GM12865 (cell line): ENCODE results near the gene MCRIP1.

Source experiments
- DNase-seq: peaks from one replicate; pipeline ENCODE4 v3.0.0; 2010; ENCODE audit warnings: low read depth
- H3K4me3 ChIP-seq: 2 replicates; pipeline ENCODE4 v1.5.1; 2011; ENCODE audit warnings: mild to moderate bottlenecking, low read depth, low read length, control low read depth
- TF ChIP-seq, protein P1 (sequence below): IDR thresholded peaks from 2 replicates; pipeline ENCODE4 v1.5.1; 2011; ENCODE audit warnings: low read length, control low read depth, low read depth, inconsistent platforms; ENCODE audit not compliant: insufficient read depth; ENCODE audit errors: missing control alignments

Gene MCRIP1

DNA sequence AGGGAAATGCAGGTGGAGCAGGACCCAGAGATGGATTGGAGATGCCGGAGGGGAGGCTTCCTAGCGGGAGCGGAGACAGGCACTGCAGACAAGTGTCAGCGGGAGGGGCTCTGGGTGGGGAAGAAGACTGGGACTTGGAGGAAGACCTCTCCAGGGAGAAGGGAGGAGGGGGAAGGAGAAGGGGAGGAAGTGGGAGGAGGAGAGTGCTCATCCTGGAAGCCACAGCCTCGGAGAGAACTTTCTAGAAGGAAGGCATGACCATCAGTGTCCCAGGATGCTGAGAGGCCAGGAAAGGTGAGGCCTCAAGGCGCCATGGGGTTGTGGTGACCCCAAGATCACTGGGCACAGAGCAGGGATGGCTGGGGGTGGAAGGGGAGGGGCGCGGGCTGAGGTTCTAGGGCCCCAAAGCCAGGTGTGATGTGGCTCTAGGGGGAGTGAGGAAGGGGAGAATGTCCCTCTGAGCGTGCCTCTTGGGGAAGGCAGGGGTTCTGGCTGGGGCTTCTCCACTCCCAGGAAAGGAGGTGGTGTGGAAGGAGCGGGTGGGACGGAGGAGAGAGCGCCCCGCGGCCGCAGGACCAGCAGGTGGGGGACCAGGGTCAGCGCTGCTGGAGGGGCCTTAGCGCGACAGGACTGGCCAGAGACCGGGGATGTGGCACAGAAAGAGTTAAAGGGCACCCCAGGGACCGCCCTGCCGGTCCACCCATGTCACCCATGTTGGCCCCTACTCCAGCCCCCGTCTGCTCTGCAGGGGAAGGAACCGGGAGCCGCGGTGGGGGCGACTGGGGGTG lies 30.0 kb downstream of the MCRIP1 start:
- DNase-seq = no peak
- no peak overlapping the region for H3K4me3 ChIP-seq
- TF ChIP-seq, protein P1, sequence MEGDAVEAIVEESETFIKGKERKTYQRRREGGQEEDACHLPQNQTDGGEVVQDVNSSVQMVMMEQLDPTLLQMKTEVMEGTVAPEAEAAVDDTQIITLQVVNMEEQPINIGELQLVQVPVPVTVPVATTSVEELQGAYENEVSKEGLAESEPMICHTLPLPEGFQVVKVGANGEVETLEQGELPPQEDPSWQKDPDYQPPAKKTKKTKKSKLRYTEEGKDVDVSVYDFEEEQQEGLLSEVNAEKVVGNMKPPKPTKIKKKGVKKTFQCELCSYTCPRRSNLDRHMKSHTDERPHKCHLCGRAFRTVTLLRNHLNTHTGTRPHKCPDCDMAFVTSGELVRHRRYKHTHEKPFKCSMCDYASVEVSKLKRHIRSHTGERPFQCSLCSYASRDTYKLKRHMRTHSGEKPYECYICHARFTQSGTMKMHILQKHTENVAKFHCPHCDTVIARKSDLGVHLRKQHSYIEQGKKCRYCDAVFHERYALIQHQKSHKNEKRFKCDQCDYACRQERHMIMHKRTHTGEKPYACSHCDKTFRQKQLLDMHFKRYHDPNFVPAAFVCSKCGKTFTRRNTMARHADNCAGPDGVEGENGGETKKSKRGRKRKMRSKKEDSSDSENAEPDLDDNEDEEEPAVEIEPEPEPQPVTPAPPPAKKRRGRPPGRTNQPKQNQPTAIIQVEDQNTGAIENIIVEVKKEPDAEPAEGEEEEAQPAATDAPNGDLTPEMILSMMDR = no peak

DNA sequence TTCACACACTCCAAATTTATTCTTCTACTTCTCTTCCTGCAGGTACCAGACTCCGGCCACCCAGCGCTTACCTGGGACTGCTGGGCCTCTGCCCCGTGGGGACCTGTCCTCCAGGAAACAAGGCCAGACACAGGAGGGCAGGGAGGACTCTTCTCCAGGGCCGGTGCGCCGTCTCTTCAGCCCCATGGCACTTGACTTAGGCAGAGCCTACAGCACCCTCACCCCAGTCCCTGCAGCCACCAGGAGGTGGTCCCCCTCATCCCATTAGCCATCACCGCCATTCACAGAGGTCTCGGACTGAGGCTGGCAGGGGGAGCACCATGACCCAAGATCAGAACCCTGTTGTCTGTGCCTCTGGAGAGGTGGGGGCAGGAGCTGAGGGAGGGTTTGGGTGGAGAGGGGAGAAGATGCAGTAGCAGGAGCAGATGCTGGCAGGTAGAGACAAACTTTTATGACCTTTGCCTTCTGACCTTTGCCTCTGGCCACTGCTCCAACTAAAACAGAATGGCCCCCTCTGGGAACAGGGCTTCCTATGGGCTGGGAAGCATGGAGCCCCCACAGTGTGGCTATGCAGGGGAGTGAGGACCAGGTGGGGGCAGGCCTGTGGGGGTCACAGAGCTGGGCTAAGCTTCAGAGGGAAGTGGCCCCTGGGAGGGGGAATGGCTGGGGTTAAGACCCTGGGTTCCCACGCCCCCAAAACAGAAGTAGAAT lies 30.9 kb downstream of the MCRIP1 start:
- TF ChIP-seq, protein P1 = no peak
- H3K4me3 ChIP-seq = no peak overlapping the region

DNA sequence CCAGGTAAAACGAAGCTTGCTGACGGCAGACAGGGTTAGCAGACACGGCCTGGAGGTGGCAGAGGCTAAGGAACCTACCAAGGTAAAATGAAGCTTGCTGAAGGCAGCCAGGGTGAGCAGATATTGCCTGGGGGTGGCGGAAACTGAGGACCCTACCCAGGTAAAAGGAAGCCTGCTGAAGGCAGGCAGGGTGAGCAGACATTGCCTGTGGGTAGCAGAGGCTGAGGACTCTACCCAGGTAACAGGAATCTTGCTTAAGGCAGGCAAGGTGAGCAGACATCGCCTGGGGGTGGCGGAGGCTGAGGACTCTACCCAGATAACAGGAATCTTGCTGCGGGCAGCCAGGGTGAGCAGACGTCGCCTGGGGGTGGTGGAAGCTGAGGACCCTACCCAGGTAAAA lies 31.8 kb downstream of the MCRIP1 start:
- TF ChIP-seq, protein P1 = no peak
- no peak for DNase-seq
- no peak overlapping the region for H3K4me3 ChIP-seq

More for the DNA sequence above, 30.9 kb downstream of the MCRIP1 start:
- DNase-seq = no peak

DNA sequence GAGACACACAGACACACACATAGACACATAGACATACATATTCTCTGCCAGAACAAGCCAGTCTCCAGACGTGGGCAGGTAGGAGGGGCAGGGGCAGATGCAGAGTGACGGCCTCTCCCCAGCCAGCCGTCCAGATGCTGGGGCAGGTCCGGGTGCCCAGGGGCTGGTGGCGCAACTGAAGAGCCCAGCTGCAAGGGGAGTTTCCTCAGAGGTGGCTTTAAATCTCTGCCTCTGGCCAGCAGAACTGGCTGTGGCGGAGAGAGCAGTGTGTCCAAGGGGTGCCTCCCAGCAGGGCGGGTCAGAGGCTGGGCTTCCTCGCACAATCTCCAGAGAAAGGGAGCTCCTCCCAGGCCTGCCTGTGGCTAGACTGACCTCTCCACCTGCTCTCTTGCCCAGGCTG lies 38.6 kb downstream of the MCRIP1 start:
- TF ChIP-seq, protein P1 = no peak
- no peak overlapping the region for H3K4me3 ChIP-seq
- no peak for DNase-seq

DNA sequence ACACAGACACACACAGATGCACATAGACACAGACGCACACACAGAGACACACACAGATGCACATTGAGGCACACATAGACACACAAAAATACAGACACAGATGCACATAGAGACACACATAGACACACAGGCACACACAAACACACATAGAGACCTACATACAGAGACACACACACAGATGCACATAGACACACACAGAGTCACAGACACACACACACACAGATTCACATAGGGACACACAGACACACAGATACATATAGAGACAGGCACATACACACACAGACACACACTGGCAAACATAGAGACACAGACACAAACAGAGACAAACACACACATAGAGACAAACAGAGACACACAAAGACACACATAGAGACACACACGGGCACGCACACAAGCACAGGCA lies 39.0 kb downstream of the MCRIP1 start:
- DNase-seq = no peak
- TF ChIP-seq, protein P1 = no peak
- H3K4me3 ChIP-seq = no peak overlapping the region

DNA sequence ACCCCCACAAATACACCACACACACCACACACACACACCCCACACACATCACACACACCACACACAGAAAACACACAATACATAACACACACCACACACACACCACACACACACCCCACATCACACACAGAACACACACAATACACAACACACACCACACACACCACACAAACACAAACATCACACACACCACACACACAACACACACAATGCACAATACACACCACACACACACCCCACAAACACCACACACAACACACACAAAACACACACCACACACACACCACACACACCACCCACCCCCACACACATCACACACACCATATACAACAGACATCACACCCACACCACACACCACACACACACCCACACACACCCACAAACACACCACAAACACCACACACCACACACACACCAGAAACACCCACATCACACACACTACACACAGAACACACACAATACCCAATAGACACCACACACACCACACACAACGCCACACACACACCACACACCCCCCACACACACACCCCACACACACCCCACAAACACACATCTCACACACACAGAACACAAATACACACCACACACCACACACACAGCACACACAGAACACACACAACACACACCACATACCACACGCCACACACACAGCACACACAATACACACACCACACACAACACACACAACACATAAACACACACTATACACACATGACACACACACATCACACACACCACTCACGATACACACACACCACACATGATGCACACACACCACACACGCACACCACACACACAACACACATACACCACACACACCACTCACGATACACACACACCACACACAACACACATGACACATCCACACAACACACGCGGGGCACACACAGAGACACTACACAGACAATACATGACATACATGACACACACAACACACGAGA lies 40.1 kb downstream of the MCRIP1 start:
- DNase-seq = no peak
- no peak overlapping the region for H3K4me3 ChIP-seq
- TF ChIP-seq, protein P1 = no peak
